Non-pigmented ciliary epithelial cell (primary cell): ENCODE measurements around the gene ALDH1A3.

Experiments used
- DNase-seq: peaks from one replicate; pipeline ENCODE4 v3.0.0-alpha.2; 2010; ENCODE audit warnings: low read depth

Gene ALDH1A3

GRCh38 chr15:100885116-100885515 lies 5.5 kb downstream of the ALDH1A3 start:
- no peak for DNase-seq

DNA sequence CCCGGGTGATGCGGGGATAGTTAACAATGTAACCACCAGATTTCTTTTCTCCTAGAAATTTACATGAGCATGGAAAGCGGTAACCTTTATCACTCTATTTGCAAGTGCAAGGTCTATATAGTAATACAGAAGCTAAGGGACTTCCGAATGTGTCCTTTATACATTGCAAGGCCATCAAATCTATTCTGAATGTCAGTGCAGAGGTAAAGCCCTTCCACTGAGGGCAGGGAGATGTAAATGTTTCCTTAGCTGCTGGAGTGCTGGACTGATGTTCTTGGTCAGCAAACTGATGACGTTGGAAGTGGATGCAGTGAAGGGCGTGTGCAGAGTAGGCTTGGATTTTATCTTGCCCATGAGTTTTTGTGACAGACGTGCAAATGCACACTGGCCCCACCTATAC lies 6.2 kb downstream of the ALDH1A3 start:
- DNase-seq = no peak

GRCh38 chr15:100887211-100887913 lies 7.7 kb downstream of the ALDH1A3 start:
- no peak for DNase-seq

GRCh38 chr15:100889385-100890050 lies 9.9 kb downstream of the ALDH1A3 start:
- peak; percentile 66 for DNase-seq

GRCh38 chr15:100890051-100890720 lies 10.6 kb downstream of the ALDH1A3 start:
- DNase-seq = no peak

GRCh38 chr15:100890850-100891249 lies 11.2 kb downstream of the ALDH1A3 start:
- no peak for DNase-seq

DNA sequence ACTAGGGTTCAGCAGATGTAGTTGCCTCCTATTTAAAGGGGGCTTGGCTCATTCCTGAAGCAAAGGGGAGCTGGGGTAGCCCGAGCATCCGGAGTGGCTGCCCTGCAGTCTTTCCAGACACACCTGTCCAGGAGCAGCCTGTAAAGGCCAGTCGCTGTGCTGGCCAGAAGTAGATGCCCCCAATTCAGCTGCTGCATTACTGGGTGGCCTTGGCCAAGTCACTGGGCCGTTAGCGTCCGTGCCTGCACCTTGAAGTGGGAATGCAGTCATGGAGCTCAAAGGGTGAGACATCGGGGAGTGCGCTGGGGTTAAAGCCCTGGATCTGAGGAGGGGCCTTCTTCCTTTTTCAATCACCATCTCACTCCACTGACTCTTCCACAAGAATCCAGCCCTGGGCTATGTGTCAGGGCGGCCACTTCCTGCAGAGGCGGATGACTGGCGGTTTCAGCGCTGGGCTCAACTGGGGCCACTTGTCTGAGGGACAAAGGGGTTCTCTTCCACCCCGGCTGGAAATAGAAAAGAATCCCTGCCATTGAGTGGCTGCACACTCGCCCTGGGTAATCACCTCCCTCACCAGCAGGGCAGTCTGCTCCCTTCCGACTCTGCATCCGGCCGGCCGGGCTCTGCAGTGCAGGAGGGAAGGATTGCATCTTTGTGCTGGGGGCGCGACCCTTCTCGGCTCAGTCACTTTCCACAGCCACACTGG lies 11.8 kb downstream of the ALDH1A3 start:
- DNase-seq = no peak

DNA sequence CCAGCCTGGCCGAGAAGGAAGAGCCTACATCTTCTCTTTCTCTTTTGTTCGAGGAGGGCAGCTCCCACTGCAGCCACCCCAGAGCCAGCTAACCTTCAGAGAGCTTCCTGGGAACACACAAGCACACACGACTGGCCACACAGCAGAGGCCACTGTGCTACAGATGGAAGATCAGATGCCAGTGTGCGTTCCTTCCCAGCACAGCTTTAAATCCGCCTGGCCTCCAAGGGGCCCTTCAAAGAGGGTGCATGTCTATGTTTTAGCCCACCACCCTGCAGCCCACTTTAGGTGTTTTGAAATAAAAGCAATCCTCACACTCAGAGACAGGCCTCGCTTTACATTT lies 12.4 kb downstream of the ALDH1A3 start:
- DNase-seq = no peak

GRCh38 chr15:100893261-100893963 lies 13.8 kb downstream of the ALDH1A3 start:
- DNase-seq = no peak

- no peak for DNase-seq
These were observed 14.3 kb downstream of the ALDH1A3 start for GRCh38 chr15:100893964-100894295.

GRCh38 chr15:100895721-100896120 lies 16.1 kb downstream of the ALDH1A3 start:
- no peak for DNase-seq

DNA sequence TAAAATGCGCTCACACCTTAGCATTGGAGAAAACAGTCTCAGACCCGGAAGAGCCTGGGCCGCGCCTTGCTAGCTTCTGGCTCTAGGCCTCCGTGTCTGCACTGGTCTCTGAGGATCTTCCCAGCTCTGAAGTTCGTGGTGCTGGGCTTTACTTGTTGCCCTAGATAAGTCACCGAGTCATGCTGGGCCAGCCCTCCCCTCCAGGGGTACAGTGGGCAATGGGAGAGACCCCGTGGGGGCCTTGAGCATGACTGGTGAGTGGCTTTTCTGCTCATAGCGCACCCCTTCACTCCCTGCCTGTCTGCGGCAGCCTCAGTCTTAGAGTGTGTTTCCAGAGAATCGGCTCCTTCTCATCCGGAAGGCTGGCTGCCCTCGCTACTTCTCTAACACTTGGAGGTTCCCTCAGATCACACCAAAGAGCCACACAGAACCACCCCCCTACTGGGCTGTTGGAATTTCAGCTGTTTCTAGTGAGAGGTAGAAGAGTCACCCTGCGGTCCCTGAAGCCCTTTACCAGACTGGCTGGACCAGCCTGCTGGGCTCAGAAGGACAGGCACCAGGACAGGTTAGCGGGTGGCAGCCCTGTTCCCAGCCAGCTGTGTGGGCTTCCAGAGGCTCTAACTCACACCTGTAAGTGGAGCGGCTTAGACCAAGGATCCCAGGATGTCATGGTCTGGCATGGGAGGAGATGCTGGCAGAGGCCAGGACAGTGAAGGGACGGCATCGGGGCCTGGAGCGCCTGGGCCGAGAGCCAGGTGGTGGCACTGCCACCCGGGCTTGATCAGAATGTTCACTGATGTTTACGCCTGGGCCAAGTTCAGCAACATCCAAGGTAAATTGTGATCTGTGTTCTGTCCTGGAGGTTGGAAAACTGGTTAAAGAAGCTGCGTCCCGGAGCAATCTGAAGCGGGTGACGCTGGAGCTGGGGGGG lies 17.9 kb downstream of the ALDH1A3 start:
- DNase-seq = no peak

- DNase-seq = no peak
These were observed 18.5 kb downstream of the ALDH1A3 start for GRCh38 chr15:100898152-100898490.

- DNase-seq = no peak
These were observed 19.2 kb downstream of the ALDH1A3 start for GRCh38 chr15:100898661-100899462.

- no peak for DNase-seq
These were observed 20.0 kb downstream of the ALDH1A3 start for GRCh38 chr15:100899601-100900000.

GRCh38 chr15:100900136-100900794 lies 20.6 kb downstream of the ALDH1A3 start:
- no peak for DNase-seq

- no peak for DNase-seq
These were observed 21.2 kb downstream of the ALDH1A3 start for GRCh38 chr15:100900795-100901169.

DNA sequence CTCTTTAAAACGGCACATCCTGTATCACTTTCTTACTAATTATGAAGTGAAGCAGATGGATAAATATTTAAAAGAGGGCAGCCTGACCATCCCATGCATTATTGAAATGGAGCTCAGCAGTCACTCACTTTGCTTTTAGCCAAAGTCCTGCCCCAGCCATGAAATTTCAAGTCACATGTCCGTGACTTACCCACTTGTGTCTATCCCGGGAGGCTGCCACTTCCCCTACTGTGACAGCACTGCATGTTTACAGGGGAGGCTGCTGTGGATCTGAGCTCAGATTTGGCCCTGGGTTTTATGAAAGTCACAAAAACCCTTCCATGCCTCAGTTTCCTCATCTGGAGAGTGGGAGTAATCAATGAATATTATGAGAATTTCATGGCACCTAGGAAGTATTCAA lies 21.7 kb downstream of the ALDH1A3 start:
- DNase-seq = no peak

- DNase-seq = no peak
These were observed 22.2 kb downstream of the ALDH1A3 start for GRCh38 chr15:100901702-100902435.
